WTC11 (cell line): ENCODE data around the gene SPATA31A3.
"Not testable (repeated sequence)": the region's sequence is repeated elsewhere in the genome, so short reads cannot be mapped to it uniquely, and the experiment has no call there.

ENCODE experiments used
- E2F4 ChIP-seq: sonication (generic); formaldehyde crosslinking; IDR thresholded peaks from 2 replicates; pipeline ENCODE4 v1.8.1; 2022; ENCODE audit warnings: low read depth, mild to moderate bottlenecking, moderate library complexity, missing genetic modification reagents, borderline replicate concordance
- ELF4 ChIP-seq: sonication (generic); formaldehyde crosslinking; IDR thresholded peaks from 2 replicates; pipeline ENCODE4 v1.8.1; 2022; ENCODE audit warnings: low read depth, mild to moderate bottlenecking, moderate library complexity, missing genetic modification reagents
- TF ChIP-seq, protein P1 (sequence below): fragments of 200-600 bp; IDR thresholded peaks from 2 replicates; pipeline ENCODE4 v1.8.0; 2022; ENCODE audit warnings: antibody characterized with exemption

DNA sequence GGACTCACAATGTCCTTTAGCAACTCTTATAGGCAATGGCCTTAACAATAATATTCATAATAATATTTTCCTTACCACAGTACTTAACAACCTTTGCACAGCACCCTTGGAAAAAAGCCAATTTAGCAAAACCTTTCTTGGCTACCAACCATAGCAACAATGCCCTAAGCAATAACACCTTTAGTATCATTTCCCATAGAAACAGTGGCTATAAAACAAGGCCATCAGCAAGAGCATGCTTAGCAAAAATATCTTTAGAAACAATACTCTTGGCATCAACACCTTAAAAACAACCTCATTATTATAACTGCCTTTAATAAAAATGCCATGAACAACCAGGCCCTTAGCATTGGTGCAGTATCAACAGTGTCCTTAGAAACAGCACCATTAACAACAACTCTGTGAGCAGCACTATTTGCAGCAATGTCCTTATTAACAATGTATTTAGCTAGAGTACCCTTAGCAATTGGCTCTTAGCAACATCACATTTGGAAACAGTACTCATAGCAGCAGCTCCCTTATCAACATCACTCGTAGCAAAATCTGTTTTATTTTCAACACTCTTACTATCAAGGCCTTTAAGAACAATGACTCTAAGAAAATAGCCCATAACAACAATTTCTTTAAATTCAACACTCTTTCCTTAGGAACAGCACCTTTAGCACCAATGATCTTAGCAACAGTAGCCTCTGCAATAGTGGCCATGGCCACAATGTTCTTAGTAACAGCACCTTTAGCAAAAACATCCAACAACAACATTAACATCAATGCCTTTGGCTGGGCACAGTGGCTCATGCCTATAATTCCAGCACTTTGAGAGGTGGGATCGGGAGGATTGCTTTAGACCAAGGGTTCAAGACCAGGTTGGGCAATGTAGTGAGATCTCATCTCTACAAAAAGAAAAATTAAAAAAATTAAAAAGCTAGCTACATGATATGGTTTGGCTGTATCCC, 52.2 kb downstream of the SPATA31A3 start:
- TF ChIP-seq ELF4 (CRISPR knock-in tag); E2F4: not testable (repeated sequence)
- TF ChIP-seq, protein P1, sequence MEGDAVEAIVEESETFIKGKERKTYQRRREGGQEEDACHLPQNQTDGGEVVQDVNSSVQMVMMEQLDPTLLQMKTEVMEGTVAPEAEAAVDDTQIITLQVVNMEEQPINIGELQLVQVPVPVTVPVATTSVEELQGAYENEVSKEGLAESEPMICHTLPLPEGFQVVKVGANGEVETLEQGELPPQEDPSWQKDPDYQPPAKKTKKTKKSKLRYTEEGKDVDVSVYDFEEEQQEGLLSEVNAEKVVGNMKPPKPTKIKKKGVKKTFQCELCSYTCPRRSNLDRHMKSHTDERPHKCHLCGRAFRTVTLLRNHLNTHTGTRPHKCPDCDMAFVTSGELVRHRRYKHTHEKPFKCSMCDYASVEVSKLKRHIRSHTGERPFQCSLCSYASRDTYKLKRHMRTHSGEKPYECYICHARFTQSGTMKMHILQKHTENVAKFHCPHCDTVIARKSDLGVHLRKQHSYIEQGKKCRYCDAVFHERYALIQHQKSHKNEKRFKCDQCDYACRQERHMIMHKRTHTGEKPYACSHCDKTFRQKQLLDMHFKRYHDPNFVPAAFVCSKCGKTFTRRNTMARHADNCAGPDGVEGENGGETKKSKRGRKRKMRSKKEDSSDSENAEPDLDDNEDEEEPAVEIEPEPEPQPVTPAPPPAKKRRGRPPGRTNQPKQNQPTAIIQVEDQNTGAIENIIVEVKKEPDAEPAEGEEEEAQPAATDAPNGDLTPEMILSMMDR: not testable (repeated sequence)
